Panc1 (cell line): ENCODE measurements around the gene GMPR.

Experiments used
- POLR2AphosphoS5 ChIP-seq: IDR thresholded peaks from 2 replicates; pipeline ENCODE4 v1.6.1; 2012; ENCODE audit warnings: mild to moderate bottlenecking, low read depth, low read length, moderate library complexity
- TF ChIP-seq, protein P1 (sequence below): fragments of 450-650 bp; IDR thresholded peaks from 2 replicates; pipeline ENCODE4 v1.5.1; 2017; ENCODE audit warnings: mild to moderate bottlenecking

- TF ChIP-seq, protein P1, sequence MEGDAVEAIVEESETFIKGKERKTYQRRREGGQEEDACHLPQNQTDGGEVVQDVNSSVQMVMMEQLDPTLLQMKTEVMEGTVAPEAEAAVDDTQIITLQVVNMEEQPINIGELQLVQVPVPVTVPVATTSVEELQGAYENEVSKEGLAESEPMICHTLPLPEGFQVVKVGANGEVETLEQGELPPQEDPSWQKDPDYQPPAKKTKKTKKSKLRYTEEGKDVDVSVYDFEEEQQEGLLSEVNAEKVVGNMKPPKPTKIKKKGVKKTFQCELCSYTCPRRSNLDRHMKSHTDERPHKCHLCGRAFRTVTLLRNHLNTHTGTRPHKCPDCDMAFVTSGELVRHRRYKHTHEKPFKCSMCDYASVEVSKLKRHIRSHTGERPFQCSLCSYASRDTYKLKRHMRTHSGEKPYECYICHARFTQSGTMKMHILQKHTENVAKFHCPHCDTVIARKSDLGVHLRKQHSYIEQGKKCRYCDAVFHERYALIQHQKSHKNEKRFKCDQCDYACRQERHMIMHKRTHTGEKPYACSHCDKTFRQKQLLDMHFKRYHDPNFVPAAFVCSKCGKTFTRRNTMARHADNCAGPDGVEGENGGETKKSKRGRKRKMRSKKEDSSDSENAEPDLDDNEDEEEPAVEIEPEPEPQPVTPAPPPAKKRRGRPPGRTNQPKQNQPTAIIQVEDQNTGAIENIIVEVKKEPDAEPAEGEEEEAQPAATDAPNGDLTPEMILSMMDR: no peak
- TF ChIP-seq POLR2AphosphoS5: no peak
These were observed 57.8 kb downstream of the GMPR start for GRCh38 chr6:16296061-16296670.
